BJ (cell line): ENCODE data around the gene SNX27. TPM values are rescaled to one million over a fixed set of nuclear protein-coding genes. Genes with fewer than 3 reads are reported as not detected.

ENCODE experiments used
- CTCF ChIA-PET: fragments of 350-600 bp; formaldehyde crosslinking; extraction: SDS; loops from one replicate; lab custom pipeline; 2021; ENCODE audit warnings: antibody characterized with exemption, inconsistent platforms; lab: Yijun Ruan, JAX
- POLR2A ChIA-PET: fragments of 300-600 bp; sonication (Branson Sonifier 250); formaldehyde crosslinking; extraction: SDS; loops from one replicate; lab custom pipeline; 2021; ENCODE audit warnings: antibody characterized with exemption; lab: Charles Lee
- DNase-seq: peaks from one replicate; pipeline ENCODE4 v3.0.0-alpha.2; 2011; ENCODE audit warnings: low read depth
- H3K27me3 ChIP-seq: 2 replicates; pipeline ENCODE4 v1.6.0; 2011; ENCODE audit warnings: low read length; ENCODE audit not compliant: control insufficient read depth, insufficient read depth
- H3K36me3 ChIP-seq: 2 replicates; pipeline ENCODE4 v1.5.1; 2011; ENCODE audit warnings: low read length; ENCODE audit not compliant: control insufficient read depth, insufficient read depth
- H3K4me3 ChIP-seq: 2 replicates; pipeline ENCODE4 v1.5.1; 2011; ENCODE audit warnings: low read depth, mild to moderate bottlenecking, control low read depth, low read length
- polyA plus RNA-seq: library from polyadenylated mRNA; depleted of rRNA; stranded (reverse); fragments of >200 nt; gene quantifications from 2 replicates; pipeline ENCODE4 v1.2.3, GENCODE V29; 2011
- TF ChIP-seq, protein P1 (sequence below): IDR thresholded peaks from 2 replicates; pipeline ENCODE4 v1.5.1; 2011; ENCODE audit warnings: low read depth, mild to moderate bottlenecking, control low read depth, inconsistent platforms, low read length, moderate library complexity; ENCODE audit not compliant: insufficient read depth

Gene SNX27
- polyA plus RNA-seq, 1 experiment: 7.0 TPM

DNA sequence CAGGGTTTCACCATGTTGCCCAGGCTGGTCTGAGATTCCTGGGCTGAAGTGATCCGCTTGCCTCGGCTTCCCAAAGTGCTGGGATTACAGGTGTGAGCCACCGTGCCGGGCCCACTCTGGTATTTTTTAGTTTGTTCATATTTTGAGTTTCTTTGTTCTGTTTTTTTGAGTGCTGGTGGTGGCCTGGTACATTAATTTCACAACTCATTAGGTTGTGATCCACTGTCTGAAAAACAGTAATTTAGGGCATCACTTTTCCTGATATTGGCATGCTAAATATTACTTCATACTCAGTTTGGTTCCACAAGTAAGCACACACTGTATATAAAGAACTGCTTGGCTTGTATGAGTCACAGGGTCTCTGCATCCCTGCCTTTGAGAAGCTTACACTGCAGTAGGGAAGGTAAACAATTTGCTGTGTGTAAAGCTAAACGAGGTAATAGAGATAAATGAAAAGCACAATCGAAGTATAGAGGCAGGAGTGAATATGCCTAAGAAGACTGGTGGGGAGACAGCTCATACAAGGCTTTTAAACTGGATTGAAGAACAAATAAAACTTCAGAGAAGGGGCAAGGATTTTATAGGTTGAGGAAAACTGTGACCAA is 7.7 kb downstream of the SNX27 start:
- CTCF ChIA-PET: interaction anchor here (1.1 to 2.0 kb wide), 3 partner anchors 14 to 73 kb away, joined by 4 to 7 read pairs (median 7); no protein-coding TSS in a partner anchor
- Histone ChIP-seq H3K27me3 (no peaks in the 10 kb centered on the region), H3K4me3 (no peak overlapping the region), H3K36me3 (no peaks in the 10 kb centered on the region)
- TF ChIP-seq, protein P1, sequence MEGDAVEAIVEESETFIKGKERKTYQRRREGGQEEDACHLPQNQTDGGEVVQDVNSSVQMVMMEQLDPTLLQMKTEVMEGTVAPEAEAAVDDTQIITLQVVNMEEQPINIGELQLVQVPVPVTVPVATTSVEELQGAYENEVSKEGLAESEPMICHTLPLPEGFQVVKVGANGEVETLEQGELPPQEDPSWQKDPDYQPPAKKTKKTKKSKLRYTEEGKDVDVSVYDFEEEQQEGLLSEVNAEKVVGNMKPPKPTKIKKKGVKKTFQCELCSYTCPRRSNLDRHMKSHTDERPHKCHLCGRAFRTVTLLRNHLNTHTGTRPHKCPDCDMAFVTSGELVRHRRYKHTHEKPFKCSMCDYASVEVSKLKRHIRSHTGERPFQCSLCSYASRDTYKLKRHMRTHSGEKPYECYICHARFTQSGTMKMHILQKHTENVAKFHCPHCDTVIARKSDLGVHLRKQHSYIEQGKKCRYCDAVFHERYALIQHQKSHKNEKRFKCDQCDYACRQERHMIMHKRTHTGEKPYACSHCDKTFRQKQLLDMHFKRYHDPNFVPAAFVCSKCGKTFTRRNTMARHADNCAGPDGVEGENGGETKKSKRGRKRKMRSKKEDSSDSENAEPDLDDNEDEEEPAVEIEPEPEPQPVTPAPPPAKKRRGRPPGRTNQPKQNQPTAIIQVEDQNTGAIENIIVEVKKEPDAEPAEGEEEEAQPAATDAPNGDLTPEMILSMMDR: no peak
- POLR2A ChIA-PET: interaction anchor here (1.0 kb wide), 1 partner anchor 18 kb away, joined by 5 read pairs; no protein-coding TSS in a partner anchor
- DNase-seq: no peak

DNA sequence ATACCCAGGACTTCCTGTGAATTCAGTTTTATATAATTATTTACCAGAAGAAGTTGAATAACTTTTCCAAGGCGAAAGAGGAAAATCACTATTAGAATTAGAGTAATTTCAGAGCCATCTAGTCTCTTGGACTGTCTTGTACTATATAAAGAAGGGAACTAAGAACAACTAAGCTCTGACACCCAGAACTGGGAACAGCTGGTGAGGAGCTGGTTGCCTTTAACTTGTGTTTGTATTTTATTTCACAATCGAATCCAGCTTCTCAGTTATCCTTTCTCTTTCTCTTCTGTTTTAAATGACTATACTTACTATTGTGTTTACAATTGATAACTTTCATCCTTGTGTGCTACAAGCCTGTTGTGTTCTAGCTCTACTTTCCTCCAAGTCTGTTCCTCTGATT is 8.4 kb downstream of the SNX27 start:
- CTCF ChIA-PET: interaction anchor here (1.1 to 2.0 kb wide), 3 partner anchors 13 to 73 kb away, joined by 4 to 7 read pairs (median 7); no protein-coding TSS in a partner anchor
- Histone ChIP-seq H3K27me3 (no peaks in the 10 kb centered on the region), H3K36me3 (no peaks in the 10 kb centered on the region), H3K4me3 (no peak overlapping the region)
- DNase-seq: no peak
- TF ChIP-seq, protein P1: no peak
- POLR2A ChIA-PET: interaction anchor here (0.6 to 1.0 kb wide), 3 partner anchors 18 to 93 kb away, joined by 5 to 7 read pairs (median 5); no protein-coding TSS in a partner anchor

GRCh38 chr1:151621351-151621750 is 9.5 kb downstream of the SNX27 start:
- ChIA-PET POLR2A (no interaction called here), CTCF (no interaction called here)
- TF ChIP-seq, protein P1: no peak
- DNase-seq: no peak
- H3K27me3 ChIP-seq: no peaks in the 10 kb centered on the region
- H3K4me3 ChIP-seq: no peak overlapping the region
- H3K36me3 ChIP-seq: no peaks in the 10 kb centered on the region

DNA sequence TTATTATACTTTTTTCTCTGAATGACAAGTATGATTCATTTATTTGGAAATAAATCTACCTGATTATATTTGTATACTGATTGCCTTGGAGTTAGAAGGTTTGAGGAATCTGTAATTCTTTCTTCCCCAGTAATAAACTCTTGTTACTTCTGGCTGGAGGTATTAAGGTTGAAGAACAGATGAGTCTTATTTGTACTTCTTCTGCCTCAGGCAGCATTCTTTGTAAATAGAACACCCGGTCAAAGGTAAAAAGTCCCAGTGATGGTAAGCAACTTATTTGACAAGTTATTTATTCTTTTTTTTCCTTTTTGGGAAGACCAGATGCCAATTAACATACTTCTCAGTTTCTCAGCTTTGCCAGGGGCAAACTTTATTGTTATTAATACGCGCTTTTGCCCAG is 12.9 kb downstream of the SNX27 start:
- ChIA-PET POLR2A (no interaction called here), CTCF (no interaction called here)
- TF ChIP-seq, protein P1: no peak
- H3K36me3 ChIP-seq: no peaks in the 10 kb centered on the region
- no peak overlapping the region for H3K4me3 ChIP-seq
- H3K27me3 ChIP-seq: no peaks in the 10 kb centered on the region
- DNase-seq: no peak

GRCh38 chr1:151626740-151627334 is 15.0 kb downstream of the SNX27 start:
- Histone ChIP-seq H3K27me3 (no peaks in the 10 kb centered on the region), H3K36me3 (no peaks in the 10 kb centered on the region), H3K4me3 (no peak overlapping the region)
- TF ChIP-seq, protein P1: no peak
- CTCF ChIA-PET: no interaction called here
- POLR2A ChIA-PET: no interaction called here
- DNase-seq: no peak
